Neural progenitor cell (in vitro differentiated cells): ENCODE measurements around the gene SMG9. TPM values are rescaled to one million over a fixed set of nuclear protein-coding genes. Genes with fewer than 3 reads are reported as not detected.

ENCODE experiments used
- DNase-seq: peaks from one replicate; pipeline ENCODE4 v3.0.0-alpha.2; 2016; ENCODE audit warnings: low spot score
- H2AFZ ChIP-seq: fragments of 200-600 bp; sonication (generic); replicated peaks from 2 replicates; pipeline ENCODE4 v1.6.1; 2016; ENCODE audit warnings: antibody characterized with exemption
- H3F3A ChIP-seq: fragments of 200-600 bp; sonication (generic); 2 replicates; pipeline ENCODE4 v1.6.1; 2016; ENCODE audit warnings: antibody characterized with exemption, low read depth
- H3K27ac ChIP-seq: fragments of 200-600 bp; sonication (generic); 2 replicates; pipeline ENCODE4 v1.5.1; 2016; ENCODE audit warnings: mild to moderate bottlenecking
- H3K27me3 ChIP-seq: fragments of 200-600 bp; sonication (generic); 2 replicates; pipeline ENCODE4 v1.6.1; 2016; ENCODE audit warnings: mild to moderate bottlenecking, moderate library complexity
- H3K36me3 ChIP-seq: fragments of 200-600 bp; sonication (generic); 2 replicates; pipeline ENCODE4 v1.5.1; 2016
- H3K4me1 ChIP-seq: fragments of 200-600 bp; sonication (generic); 2 replicates; pipeline ENCODE4 v1.6.1; 2016; ENCODE audit warnings: mixed run types
- H3K4me2 ChIP-seq: fragments of 200-600 bp; sonication (generic); 2 replicates; pipeline ENCODE4 v1.6.1; 2016
- H3K4me3 ChIP-seq: fragments of 200-600 bp; sonication (generic); 2 replicates; pipeline ENCODE4 v1.5.1; 2016
- H3K79me2 ChIP-seq: fragments of 200-600 bp; sonication (generic); 2 replicates; pipeline ENCODE4 v1.6.1; 2016; ENCODE audit warnings: low read depth
- H3K9ac ChIP-seq: fragments of 200-600 bp; sonication (generic); 2 replicates; pipeline ENCODE4 v1.6.1; 2016
- H3K9me3 ChIP-seq: fragments of 200-600 bp; sonication (generic); 2 replicates; pipeline ENCODE4 v1.5.1; 2016; ENCODE audit warnings: low read depth
- H4K20me1 ChIP-seq: fragments of 200-600 bp; sonication (generic); 2 replicates; pipeline ENCODE4 v1.6.1; 2016; ENCODE audit warnings: low read depth
- H3K27ac Mint-ChIP-seq: 3 replicates; pipeline ENCODE4 v1.8.0; 2021; ENCODE audit warnings: mixed read lengths
- H3K27me3 Mint-ChIP-seq: 2 replicates; pipeline ENCODE4 v1.8.0; 2022; ENCODE audit warnings: low read depth, mild to moderate bottlenecking, inconsistent platforms, moderate library complexity, mixed read lengths; ENCODE audit not compliant: insufficient read depth
- H3K36me3 Mint-ChIP-seq: 3 replicates; pipeline ENCODE4 v1.8.0; 2021; ENCODE audit warnings: mixed read lengths
- H3K4me1 Mint-ChIP-seq: 3 replicates; pipeline ENCODE4 v1.8.0; 2021; ENCODE audit warnings: mixed read lengths
- H3K4me3 Mint-ChIP-seq: 3 replicates; pipeline ENCODE4 v1.8.0; 2021; ENCODE audit warnings: mild to moderate bottlenecking, moderate library complexity, mixed read lengths
- H3K9me3 Mint-ChIP-seq: 3 replicates; pipeline ENCODE4 v1.8.0; 2020; ENCODE audit warnings: mixed read lengths
- CTCF ChIP-seq: fragments of 200-600 bp; sonication (generic); IDR thresholded peaks from 2 replicates; pipeline ENCODE4 v1.5.1; 2017; ENCODE audit warnings: antibody characterized with exemption, mild to moderate bottlenecking
- EZH2 ChIP-seq: fragments of 200-600 bp; sonication (generic); IDR thresholded peaks from 2 replicates; pipeline ENCODE4 v1.6.1; 2017; ENCODE audit warnings: antibody characterized with exemption, mild to moderate bottlenecking, moderate library complexity
- EZH2phosphoT487 ChIP-seq: fragments of 200-600 bp; sonication (generic); IDR thresholded peaks from 2 replicates; pipeline ENCODE4 v1.6.1; 2017; ENCODE audit warnings: antibody characterized with exemption
- total RNA-seq: library from RNA; depleted of rRNA; stranded (reverse); fragments of >200 nt; gene quantifications from 2 replicates; pipeline ENCODE4 v1.2.3, GENCODE V29; 2015; ENCODE audit warnings: low replicate concordance

Gene SMG9
- total RNA-seq, 1 donor from 2014 or later: 33.4 TPM

- H3K27ac ChIP-seq: no peak overlapping the region
- H3K4me3 ChIP-seq: peak overlapping the region; percentile 45
- H3K4me1 Mint-ChIP-seq: peaks cover 33% of the 10 kb centered on the region
- no peak overlapping the region for H3K9ac ChIP-seq
- peaks cover 3% of the 10 kb centered on the region for H3K9me3 Mint-ChIP-seq
- H3K79me2 ChIP-seq: no peaks in the 10 kb centered on the region
- peak overlapping the region; percentile 85 for H3K4me2 ChIP-seq
- peaks cover 83% of the 10 kb centered on the region for H3K27me3 ChIP-seq
- no peak overlapping the region for H3K27ac Mint-ChIP-seq
- no peaks in the 10 kb centered on the region for H3K36me3 Mint-ChIP-seq
- peaks cover 52% of the 10 kb centered on the region for H3K27me3 Mint-ChIP-seq
- no peaks in the 10 kb centered on the region for H4K20me1 ChIP-seq
- no peaks in the 10 kb centered on the region for H3K36me3 ChIP-seq
- H3K4me1 ChIP-seq: peaks cover 19% of the 10 kb centered on the region
- H2AFZ ChIP-seq: peak overlapping the region; percentile 79
- peaks cover 12% of the 10 kb centered on the region for H3F3A ChIP-seq
- peak; percentile 36 for DNase-seq
- TF ChIP-seq EZH2 (no peak), CTCF (no peak), EZH2phosphoT487 (no peak)
- no peaks in the 10 kb centered on the region for H3K9me3 ChIP-seq
- H3K4me3 Mint-ChIP-seq: peak overlapping the region; percentile 79
Observed at GRCh38 chr19:43773725-43774102, 19.0 kb upstream of the SMG9 start.

GRCh38 chr19:43769256-43769655 is 14.5 kb upstream of the SMG9 start:
- H3K27me3 Mint-ChIP-seq: peaks cover 35% of the 10 kb centered on the region
- H3K4me3 Mint-ChIP-seq: no peak overlapping the region
- Histone ChIP-seq H4K20me1 (no peaks in the 10 kb centered on the region), H3K79me2 (no peaks in the 10 kb centered on the region), H2AFZ (no peak overlapping the region), H3K4me1 (peaks cover 11% of the 10 kb centered on the region), H3K9ac (no peak overlapping the region), H3K4me2 (no peak overlapping the region), H3K27me3 (peaks cover 52% of the 10 kb centered on the region), H3K27ac (no peak overlapping the region), H3K4me3 (no peak overlapping the region), H3K36me3 (no peaks in the 10 kb centered on the region), H3F3A (peaks cover 7% of the 10 kb centered on the region), H3K9me3 (no peaks in the 10 kb centered on the region)
- DNase-seq: no peak
- H3K9me3 Mint-ChIP-seq: no peaks in the 10 kb centered on the region
- no peaks in the 10 kb centered on the region for H3K36me3 Mint-ChIP-seq
- peaks cover 12% of the 10 kb centered on the region for H3K4me1 Mint-ChIP-seq
- TF ChIP-seq EZH2phosphoT487: no peak
- no peak for TF ChIP-seq EZH2
- no peak for TF ChIP-seq CTCF
- H3K27ac Mint-ChIP-seq: peak overlapping the region; percentile 69

GRCh38 chr19:43768273-43769050 is 13.7 kb upstream of the SMG9 start:
- Histone ChIP-seq H3K9ac (no peak overlapping the region), H2AFZ (no peak overlapping the region), H3K27ac (no peak overlapping the region), H3K36me3 (no peaks in the 10 kb centered on the region), H3K79me2 (no peaks in the 10 kb centered on the region), H3K4me1 (peaks cover 3% of the 10 kb centered on the region), H3K4me3 (no peak overlapping the region), H3K9me3 (no peaks in the 10 kb centered on the region), H3K4me2 (no peak overlapping the region), H3F3A (peaks cover 2% of the 10 kb centered on the region), H4K20me1 (no peaks in the 10 kb centered on the region), H3K27me3 (peaks cover 44% of the 10 kb centered on the region)
- H3K36me3 Mint-ChIP-seq: no peaks in the 10 kb centered on the region
- H3K4me1 Mint-ChIP-seq: peaks cover 6% of the 10 kb centered on the region
- no peak for DNase-seq
- peak overlapping the region; percentile 43 for H3K4me3 Mint-ChIP-seq
- no peak for TF ChIP-seq EZH2phosphoT487
- TF ChIP-seq CTCF: no peak
- no peak for TF ChIP-seq EZH2
- H3K27ac Mint-ChIP-seq: no peak overlapping the region
- no peaks in the 10 kb centered on the region for H3K9me3 Mint-ChIP-seq
- peaks cover 31% of the 10 kb centered on the region for H3K27me3 Mint-ChIP-seq
